ENCODE results near the gene TRAPPC12.
"Not testable (repeated sequence)": the region's sequence is repeated elsewhere in the genome, so short reads cannot be mapped to it uniquely, and the experiment has no call there.

TRAPPC12 gene

DNA sequence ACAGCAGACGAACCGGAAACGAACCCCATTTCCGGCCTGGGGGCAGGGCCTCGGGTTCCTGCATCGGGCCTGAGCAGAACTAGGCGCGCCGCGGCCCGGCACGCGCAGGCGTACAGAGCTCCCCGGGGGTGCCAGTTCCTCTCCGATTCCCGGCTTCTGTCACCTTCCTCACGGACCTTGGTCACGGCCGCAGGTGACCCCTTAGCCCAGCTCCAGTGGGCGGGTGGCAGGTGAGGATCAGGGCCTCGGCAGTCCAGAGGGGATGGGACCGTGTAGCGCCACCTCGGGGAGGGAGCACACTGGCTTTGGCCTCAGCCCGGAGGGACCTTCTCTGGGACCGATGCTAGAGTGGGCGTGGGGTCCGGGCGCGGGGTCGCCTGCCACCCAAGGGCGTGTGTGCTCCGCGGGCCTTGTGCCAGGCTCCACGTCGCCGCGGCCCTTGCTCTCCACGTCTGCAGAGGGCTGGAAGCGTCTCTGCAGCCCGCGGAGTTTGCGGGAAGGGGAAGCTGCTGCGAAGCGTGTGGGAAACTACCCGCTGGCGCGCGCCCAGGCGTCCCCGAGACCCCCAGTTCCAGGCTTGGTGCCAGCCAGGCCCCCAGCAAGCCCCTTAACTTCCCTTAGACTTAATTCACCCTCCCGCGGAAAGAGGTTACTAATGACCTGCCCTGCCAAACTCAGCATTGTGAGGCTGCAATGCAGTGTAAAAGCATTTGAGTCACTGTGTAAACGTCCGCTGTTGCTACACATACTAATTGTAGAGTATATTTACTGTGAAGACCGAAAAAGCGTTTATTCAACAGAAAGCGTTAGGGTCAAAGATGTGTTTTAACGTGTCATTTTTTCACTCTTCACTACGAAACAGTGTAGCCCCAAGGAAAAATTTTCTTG lies at the start of gene TRAPPC12:
TRAPPC12 (plus strand) TSS at position 48 of the 888 bp plus-strand sequence. CDS start 7,930 bp downstream, outside the sequence.
- peak; percentile 92 to 93 for DNase-seq

GRCh38 chr2:3332133-3332532 lies 47.4 kb upstream of the TRAPPC12 start:
- DNase-seq: no peak

- DNase-seq: no peak
These were observed 44.8 kb upstream of the TRAPPC12 start for GRCh38 chr2:3334392-3335345.

DNA sequence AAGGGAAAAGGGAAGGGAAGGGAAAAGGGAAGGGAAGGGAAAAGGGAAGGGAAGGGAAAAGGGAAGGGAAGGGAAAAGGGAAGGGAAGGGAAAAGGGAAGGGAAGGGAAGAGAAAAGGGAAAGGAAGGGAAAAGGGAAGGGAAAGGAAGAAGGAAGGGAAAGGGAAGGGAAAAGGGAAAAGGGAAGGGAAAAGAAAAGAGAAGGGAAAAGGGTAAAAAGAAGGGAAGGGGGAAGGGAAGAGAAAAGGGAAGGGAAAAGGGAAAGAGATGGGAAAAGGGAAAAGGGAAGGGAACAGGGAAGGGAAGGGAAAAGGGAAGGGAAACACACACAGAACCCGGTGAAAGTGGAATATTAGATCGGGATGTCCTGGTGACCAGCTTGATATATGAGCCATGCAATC lies 42.6 kb upstream of the TRAPPC12 start:
- DNase-seq: no peak

GRCh38 chr2:3338340-3338739 lies 41.2 kb upstream of the TRAPPC12 start:
- DNase-seq: no peak

DNA sequence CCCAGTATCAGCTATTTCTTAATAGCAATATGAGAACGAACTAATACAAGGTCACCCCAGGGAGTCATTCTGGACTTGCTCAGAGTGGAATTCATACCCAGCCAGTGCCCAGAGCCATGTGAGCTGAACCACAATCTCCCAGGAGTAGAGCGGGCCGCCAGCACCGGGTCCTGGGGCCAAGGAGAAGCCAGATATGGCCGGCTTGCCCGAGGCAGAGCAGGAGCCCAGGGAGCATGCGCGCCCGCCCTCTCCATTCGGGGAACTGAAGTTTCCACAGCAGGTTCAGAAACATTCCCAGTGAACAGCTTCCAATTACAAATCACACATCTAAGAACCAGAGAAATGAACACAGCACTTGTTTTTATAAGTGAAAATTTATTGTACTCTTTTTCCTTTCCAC lies 39.4 kb upstream of the TRAPPC12 start:
- no peak for DNase-seq

- DNase-seq: no peak
These were observed 38.2 kb upstream of the TRAPPC12 start for GRCh38 chr2:3341336-3341735.

- no peak for DNase-seq
These were observed 37.2 kb upstream of the TRAPPC12 start for GRCh38 chr2:3342324-3342723.

- no peak for DNase-seq
These were observed 36.5 kb upstream of the TRAPPC12 start for GRCh38 chr2:3343012-3343411.

- no peak for DNase-seq
These were observed 34.6 kb upstream of the TRAPPC12 start for GRCh38 chr2:3344897-3345296.

GRCh38 chr2:3345621-3346020 lies 33.9 kb upstream of the TRAPPC12 start:
- no peak for DNase-seq

DNA sequence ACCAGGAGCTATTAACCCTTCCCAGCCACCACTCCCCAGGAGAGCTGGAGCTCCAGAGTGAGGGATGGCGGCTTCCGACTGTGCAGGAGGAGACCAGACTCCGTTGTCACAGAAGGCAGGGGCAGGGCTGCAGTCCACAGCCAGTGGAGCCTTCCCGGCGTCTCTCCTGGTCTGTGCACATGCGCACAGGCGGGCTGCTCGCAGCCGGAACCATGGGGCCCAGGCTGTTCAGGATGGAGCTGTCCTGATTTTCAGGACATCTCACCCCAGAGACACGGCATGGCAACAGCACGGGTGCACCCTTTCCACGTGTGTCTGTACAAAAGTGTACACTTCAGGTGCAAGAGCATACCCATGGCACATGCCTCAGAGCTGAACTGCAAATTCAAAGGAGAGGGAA lies 30.7 kb upstream of the TRAPPC12 start:
- no peak for DNase-seq

GRCh38 chr2:3349211-3349693 lies 30.2 kb upstream of the TRAPPC12 start:
- no peak for DNase-seq

DNA sequence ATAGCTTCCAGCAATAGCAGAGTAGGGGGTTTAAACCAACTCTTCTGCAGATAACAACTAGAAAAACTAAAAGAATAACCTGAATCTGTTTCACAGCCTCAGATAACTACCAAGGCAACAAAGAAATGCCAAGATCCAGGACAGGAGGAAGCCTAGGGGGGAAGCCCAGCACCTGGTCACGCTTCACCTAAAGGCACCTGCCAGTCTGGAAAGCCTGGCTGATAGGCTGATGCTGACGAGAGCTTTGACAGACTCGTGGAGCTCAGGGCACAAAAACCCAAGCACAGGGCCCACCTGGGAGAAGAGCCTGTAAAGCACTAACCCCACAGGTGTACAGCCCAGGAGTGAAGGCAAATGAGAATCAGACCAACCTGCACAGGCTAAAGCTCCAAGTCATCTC lies 24.5 kb upstream of the TRAPPC12 start:
- no peak for DNase-seq

DNA sequence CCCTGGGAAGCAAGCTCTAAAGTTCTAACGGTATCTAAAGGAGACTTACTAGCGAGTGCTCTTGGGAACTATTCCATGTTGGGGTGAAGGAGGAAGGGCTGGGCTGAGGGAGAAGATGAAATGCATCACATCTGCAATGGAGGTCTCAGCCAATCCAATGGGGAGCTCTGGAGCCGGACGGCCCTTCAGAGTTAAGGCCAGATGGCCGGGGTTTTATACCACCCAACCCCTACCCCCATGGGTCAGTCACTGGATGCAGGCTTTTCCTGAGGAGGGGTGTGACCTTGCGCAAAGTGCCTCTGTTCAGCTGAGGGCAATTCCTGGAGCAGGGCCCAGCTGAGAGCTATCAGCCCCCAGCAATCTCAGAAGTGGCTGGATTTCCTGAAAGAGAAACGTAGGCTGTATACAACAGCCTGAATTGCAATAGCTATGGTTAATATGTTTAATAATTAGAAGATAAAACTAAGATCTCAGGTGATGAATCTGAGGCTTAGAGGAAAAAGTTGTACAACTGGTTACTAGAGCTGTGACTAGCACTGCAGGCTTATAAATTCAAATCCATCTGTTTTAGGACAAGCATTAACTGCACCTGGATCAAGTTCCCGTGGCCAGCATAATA lies 23.4 kb upstream of the TRAPPC12 start:
- no peak for DNase-seq

GRCh38 chr2:3356799-3357198 lies 22.7 kb upstream of the TRAPPC12 start:
- DNase-seq: no peak

DNA sequence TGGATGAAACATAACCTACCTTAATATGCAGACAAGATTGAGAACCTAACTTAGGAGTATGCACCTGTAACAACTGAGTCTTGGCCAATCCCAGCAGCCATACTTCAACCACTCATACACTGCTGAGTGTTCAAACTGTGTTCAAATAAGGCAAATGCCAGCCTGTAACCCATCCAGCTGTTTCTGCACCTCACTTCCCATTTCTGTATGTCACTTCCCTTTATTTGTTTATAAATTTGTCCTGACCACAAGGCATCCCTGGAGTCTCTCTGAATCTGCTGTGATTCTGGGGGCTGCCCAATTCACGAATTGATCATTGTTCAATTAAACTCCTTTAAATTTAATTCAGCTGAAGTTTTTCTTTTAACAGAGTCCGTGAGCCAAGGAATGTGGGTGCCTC lies 22.0 kb upstream of the TRAPPC12 start:
- DNase-seq: not testable (repeated sequence)

- no peak for DNase-seq
These were observed 21.6 kb upstream of the TRAPPC12 start for GRCh38 chr2:3357926-3358325.

DNA sequence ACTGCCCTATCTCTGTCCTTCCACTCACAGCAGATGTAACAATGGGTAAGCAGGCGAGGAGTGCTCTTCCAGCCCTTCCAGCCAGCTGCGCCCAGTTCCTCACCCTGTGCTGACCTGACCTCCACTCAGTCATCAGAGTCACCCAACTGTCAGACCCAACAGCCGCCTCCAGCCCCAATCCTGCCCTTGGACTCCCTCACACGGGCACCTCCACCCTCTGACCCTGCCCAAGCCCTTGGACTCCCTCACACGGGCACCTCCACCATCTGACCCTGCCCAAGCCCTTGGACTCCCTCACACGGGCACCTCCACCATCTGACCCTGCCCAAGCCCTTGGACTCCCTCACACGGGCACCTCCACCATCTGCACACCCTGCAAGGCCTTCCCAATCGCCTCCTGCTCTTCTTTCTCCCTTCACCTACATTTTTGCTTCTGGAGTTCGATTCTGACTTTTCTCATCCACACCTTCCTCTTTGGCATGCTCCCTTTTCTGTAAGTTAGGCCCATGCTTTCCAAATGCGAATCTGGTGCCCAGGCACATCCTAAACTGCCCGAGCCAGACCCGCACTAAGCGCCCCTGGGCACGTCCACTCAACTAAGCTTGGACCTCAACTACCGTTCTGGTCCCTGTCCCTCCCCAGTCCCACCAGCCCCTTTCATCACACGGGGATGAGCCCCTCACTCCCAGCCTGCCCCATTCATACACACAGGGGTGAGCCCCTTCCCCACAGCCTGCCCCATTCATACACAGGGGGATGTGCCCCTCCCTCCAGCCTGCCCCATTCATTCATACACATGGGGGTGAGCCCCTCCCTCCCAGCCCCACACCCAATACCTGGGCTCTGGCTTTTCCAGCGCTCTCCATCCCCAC lies 17.7 kb upstream of the TRAPPC12 start:
- DNase-seq: no peak

DNA sequence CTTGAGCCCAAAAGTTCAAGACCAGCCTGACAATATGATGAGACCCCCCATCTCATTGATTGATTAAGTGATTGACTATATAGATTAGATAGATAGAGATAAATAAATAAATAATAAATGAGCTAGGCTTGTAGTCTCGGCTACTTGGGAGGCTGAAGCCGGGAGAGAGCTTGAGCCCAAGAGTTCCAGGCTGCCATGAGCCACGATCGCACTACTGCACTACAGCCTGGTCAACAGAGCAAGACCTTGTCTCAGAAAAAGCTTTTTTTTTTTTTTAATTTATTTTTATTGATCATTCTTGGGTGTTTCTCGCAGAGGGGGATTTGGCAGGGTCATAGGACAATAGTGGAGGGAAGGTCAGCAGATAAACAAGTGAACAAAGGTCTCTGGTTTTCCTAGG lies 14.3 kb upstream of the TRAPPC12 start:
- DNase-seq: no peak

- no peak for DNase-seq
These were observed 11.2 kb upstream of the TRAPPC12 start for GRCh38 chr2:3368261-3368722.
